IPS DF 19.7 (cell line): ENCODE results near the gene CD48.

ENCODE experiments used
- DNase-seq: peaks from one replicate; pipeline ENCODE4 v3.0.0-alpha.2; 2013; ENCODE audit warnings: low read depth, low spot score

CD48 gene

DNA sequence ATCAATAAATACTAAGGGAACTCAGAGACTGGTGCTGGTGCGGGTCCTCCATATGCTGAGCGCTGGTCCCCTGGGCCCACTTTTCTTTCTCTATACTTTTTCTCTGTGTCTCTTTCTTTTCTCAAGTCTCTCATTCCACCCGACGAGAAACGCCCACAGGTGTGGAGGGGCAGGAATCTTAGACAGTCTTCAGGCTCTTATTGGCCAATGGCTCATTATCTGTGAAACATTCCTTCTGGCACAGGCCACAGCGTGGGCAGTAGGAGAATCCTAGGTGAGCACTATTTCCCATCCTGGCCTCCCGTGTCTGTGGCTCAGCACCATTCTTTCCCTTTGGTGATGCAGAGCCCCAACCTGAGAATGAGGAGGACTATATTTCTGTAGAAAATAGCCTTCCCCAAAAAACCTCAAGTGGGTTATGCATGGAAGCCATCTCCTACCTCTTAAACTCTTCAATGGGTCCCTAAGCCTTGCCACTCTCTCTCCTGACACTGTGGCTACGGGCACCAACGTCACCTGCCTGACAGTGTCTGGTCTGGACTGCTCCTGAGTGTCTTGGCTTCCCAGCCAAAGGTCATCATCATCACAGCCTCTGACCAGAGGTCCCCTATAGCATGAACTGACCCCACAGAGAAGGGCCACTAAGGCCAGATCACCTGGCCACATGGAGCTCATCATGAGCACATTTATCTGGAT is 58.5 kb downstream of the CD48 start:
- DNase-seq = no peak

DNA sequence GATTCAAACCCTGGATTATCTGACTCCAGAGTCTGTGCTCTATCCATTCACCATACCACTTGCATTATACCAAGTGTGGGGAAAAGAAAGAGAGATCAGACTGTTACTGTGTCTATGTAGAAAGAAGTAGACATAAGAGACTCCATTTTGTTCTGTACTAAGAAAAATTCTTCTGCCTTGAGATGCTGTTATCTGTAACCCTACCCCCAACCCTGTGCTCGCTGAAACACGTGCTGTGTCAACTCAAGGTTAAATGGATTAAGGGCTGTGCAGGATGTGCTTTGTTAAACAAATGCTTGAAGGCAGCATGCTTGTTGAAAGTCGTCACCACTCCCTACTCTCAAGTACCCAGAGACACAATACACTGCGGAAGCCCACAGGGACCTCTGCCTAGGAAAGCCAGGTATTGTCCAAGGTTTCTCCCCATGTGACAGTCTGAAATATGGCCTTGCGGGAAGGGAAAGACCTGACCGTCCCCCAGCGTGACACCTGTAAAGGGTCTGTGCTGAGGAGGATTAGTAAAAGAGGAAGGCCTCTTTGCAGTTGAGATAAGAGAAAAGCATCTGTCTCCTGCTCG is 59.5 kb downstream of the CD48 start:
- DNase-seq = peak; percentile 97

DNA sequence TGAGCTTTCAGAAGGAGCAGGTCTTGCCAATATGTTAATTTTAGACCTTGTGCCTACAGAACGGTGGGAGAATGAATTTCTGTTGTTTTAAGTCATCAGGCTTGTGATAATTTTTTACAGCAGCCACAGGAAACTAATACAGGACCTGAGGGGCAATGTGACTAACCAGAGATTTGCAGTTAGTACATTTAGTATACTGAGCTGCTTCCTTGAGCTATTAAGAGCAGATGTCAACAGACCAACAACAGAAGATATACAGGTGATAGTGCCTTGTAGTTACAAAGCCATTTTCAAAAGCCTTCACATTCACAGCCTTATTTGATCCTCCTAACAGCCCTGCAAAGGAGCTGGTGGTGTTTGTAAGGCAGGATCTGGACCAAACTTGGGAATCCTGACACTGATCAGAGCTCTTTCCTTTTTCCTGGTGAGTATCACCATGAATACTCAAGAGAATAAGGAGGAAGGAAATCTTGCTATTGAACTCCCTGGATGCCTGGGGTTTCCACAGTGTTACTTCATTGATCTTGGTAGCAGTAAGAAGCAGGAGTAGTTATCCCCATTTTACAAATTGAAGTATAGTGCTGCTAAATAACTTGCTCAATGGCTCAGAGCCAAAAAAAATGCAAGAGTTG is 60.1 kb downstream of the CD48 start:
- no peak for DNase-seq

DNA sequence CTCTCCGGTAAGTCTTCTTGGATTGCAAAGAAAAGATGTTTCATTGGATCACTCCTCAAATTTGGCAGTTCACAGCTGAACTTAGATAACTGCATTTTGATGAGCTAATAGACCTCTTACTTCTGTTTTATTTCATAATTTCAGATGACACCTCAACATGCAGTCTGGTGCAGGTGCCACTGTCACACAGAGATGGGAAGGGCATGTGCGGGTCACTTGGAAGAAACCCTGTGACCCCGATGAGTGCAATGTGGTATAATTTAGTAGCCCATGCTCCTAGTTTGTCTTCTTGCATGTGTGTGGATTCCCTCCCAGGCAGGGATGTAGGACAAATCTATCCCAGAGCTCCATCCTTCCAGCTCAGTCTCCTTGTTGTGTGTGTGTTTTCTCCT is 64.3 kb downstream of the CD48 start:
- no peak for DNase-seq

DNA sequence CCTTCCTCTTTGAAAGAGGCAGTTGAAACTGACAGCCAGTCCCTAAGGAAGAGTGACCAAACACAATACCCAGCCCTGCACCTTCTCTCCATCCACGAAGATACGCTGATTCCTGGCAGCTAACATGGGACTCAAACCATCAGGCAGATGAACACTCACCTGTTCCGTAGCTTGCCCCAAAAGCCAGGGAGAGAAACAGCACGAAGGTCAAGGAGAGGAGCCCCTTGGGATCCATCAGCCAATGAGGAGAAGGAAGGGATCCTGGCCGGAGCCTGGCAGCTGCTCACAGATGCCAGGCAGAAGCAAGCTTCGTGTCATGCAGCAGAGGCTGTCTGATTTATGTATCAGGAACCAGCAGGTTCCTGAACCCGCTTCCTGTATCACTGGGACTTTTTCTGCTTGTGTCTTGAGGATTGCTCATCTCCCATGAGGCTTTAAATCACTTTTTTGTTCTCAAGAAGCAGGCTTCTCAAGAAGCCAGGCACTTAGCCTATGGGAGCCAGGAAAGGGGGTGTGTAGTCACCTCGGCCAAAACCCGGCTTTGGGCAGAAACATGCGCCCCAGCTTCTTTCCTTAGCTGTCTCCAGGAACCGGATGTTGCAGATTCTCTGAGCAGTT is 64.8 kb downstream of the CD48 start, which contains the start of gene SLAMF1:
Gene SLAMF1 (minus strand): TSS at position 334 of the 618 bp plus-strand sequence. CDS start 99 bp downstream, at position 235.
- no peak for DNase-seq

DNA sequence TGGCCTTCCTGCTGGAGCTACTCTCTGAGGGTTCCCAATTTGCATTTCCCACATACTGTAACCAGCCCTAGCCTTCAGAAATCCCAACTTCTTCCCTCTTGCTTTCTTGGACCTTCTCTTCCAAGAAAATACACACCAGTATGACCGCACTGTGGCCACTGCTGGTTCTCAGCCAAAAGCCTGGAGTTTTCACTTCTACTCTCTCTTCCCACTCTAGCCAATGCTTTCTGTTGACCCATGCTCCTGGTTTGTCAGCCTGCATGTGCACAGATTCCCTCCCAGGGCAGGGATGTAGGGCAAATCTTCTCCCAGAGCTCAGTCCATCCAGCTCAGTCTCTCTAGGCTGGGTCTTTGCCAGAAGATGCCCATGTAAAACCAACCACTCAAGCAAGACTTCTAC is 65.4 kb downstream of the CD48 start:
- no peak for DNase-seq

DNA sequence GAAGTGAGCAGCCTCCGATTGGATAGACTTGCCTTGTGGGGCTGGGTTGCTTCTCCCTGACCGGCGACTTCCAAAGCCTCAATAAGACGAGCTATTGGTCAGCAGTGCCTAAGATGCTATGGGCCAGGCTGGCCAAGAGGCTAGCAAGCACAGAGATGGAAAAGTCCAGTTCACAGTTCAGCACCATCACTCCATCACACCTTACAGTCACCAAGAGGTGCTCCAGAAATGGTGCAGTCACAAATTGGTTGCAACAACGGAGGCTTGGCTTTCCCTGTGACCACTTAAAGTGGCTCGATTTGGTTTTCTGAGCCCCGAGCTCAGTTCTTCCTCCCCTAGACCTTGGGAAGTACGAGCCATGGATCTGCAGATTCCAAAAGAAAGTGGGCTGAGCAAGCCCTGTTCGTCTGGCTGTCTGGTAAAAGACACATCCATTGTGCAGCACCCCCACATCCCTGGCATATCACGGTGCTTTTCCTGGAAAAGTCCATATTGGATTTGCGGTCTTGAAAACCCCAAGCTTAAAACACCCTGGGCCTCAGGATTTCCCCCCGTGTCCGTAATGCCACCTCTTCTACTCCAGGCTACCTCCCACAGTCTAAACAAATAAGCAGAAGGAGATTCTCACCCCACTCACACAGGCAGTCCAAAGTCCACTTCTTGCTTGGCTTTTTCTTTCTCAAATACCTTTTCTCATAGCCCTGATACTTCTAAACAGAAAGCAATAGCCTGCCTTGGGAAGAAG is 66.1 kb downstream of the CD48 start:
- DNase-seq = no peak

DNA sequence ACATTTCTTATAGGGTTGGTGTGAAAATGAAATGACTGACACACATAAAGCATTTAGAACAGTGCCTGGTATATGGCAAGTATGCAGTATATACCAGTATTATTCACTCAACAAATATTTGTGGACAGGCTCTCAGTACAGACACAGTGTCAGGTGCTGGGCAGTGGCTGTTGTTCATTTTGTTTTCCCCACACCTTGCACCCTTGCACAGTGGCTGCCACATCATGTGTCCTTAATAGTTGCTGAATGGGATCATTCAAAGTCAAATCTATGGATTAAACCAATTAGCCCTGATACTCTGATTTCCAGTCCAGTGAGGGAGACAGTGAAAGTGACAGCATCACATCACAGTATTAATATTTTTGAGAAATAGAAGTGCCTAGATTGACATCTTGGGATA is 67.2 kb downstream of the CD48 start:
- DNase-seq = no peak

DNA sequence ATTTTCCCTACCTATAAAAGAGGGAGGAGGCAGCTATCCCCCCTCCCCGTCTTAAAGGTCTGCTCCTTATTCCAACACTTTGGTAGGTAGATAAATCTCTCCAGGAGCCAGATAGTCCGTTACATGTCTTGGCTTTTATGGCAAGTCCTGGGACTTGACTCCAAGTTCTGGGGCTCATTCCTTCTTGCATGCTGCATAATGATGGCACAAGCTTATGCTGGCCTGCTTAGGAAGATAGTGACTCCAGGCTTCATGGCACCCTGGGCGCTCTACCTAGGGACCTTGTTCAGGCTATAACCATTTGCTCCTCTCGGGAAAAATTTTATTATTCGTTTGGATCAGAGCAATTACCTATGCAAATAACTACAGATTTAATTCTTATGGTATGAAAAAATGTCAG is 68.5 kb downstream of the CD48 start:
- DNase-seq = no peak

DNA sequence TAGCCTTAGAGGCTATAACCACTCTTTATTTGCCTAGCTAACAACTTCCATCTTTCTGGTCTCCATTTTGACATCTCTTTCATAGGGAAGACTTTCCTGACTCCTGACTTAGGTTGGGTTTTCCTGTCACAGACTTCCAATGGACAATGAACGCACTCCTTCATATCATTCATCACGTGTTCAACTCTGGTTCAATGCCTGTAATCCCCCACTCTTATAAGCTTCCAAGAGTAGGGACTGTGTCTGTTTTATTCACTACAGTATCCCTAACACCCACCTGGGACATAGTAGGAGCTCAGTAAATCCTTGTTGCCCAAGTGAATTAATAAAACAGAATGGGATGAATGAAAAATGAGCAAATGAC is 69.4 kb downstream of the CD48 start:
- DNase-seq = no peak

DNA sequence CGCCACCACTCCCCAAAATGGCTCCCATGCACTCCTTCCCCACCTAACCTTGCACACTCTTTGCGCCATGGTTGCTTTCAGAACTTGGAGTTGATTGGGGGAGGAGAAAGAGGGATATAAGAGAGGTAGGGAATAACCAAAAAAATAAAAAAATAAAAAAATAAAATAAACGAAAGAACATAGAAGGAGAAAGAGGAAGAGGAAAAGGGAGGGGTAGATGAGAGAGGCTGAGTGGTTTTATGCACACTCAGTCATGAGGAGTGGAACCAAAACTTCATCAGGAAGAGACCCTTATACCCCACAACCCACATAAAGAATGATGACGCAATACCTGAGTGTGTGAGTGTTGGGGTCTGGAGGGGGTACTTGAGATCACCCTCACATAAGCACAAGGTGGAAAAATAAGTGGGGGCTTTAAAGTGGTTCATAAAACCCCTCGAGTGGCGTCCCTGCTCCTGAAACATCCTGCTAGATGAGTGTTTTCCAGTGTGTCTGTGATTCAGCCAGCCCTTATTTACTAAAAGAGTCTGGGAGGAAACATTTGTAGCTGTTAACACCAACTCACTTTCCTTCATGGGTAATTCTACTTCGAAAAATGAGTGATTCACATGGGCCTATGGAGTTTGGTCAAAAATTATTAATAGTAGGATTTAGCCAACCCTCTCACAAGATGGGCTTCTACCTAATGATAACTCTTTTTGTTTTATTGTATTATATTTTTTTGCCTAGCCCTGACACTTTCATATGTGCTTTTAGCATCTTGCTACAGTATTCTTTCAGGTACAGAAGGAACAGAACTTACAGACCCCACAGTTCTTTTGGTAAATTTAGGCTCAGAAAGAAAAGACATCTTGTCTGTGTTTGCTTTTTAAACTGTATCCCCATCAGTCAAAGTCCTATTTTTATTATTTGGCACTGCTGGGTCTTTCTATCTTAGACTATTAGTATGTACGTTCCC is 70.0 kb downstream of the CD48 start:
- DNase-seq = no peak

DNA sequence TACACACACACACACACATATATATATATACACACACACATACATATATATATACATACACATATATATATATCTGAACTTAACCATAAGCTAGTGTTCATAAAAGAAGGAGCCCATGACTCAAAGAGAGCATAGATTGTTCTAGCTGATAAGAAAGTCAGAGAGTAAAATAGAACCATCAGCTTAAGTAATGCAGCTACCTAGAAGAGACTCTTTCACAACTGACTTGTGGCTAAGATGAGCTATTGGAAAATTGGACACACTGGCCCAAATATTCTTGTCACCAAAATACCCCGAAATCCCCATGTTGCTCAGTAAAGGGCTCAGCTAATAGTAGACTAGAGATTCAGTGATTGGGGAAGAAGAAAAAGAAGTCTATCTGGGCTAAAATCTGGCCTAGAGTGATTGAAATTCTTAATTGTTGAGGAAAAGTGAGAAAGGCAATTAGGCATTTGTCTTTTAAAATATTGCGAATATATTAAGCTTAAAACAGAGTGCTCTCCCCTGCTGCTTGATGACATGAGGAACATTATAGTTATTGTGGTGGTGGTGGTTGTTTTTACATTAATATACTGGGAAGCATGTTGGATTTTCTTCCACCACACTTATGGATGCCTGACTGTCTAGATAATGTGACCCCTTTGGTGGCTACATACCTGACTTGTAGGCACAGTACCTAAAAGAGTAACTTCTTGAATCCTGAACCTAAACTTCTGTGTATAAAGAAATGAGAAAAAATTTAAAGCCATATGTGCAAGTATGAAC is 71.1 kb downstream of the CD48 start:
- DNase-seq = no peak

DNA sequence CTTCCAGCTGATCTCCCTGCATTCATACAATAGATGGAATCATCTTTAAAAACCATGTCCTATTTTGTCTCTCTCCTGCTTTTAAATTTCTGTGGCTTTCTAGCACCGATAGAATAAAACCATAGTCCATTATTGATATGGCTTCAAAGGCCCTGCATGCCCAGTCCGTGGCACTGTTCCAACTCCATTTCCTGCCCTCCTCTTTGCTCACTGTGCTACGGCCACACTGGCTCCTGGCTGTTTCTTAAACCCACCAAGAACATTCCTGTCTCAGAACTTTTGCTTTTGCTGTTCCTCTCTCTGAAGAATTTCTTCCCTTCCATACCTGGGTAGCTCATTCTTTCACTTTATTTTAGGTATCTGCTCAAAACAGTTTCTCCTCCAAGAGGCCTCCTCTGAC is 72.0 kb downstream of the CD48 start:
- no peak for DNase-seq

DNA sequence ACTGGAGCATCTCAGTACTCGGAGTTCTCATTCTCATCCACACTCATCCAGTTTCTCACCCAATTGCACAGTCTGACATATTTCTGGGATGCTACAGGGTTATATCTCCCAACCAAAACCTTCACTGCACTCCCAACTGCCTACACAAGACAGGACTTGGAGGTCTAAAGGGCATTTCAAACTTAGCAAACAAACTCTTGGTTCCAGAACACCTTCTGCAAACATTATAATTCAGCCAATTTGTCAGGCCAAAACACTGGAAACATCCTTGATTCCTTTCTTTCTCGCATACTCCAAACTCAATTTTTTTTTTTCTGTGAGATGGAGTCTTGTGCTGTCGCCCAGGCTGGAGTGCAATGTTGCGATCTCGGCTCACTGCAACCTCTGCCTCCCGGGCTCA is 72.7 kb downstream of the CD48 start:
- no peak for DNase-seq

DNA sequence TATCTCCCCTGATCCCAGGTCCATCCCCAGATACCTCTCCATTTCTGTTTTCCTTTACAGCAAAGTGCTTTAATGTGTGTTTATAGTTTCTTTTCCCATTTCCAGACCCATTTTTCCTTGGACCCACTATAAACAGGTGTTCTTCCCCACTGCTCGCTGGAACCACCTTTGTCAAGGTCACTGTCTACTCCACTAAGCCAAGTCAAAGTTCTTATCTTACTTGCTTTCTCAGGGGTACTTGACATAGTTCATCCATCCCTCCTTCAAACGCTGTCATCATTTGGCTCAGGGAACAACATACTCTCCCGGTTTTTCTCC is 73.1 kb downstream of the CD48 start:
- no peak for DNase-seq

DNA sequence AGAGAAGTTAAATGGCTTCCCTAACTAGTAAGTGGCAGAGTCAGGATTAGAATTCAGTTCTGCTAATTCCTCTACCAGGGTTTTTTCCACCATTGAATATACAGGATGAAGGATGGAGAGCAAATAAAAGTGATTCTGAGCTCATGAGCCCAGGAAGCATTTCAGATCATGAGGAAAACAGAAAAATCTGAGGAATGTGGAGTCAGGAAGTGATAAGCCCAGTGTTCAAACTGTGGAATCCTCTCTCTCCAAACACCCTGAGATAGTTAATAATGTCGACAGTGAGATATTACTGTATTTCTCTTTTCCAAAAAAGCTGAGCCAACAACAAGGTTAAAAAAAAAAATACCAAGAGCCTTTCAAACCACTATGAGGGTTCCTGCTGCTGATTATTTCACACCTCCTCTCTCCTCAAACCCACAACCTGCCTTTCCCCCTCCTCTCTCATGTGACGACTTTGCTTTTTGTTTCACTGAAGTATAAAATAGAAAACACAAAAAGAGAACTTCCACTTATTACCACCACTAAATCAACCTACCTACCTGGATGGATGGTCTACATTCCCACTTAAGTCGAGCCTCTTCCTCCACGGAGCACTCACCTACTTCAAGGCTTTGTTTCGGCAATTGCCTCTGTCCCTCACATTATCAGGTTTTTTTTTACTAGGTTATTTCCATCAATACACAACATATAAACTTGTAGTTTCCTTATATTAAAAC is 73.6 kb downstream of the CD48 start:
- DNase-seq = no peak

DNA sequence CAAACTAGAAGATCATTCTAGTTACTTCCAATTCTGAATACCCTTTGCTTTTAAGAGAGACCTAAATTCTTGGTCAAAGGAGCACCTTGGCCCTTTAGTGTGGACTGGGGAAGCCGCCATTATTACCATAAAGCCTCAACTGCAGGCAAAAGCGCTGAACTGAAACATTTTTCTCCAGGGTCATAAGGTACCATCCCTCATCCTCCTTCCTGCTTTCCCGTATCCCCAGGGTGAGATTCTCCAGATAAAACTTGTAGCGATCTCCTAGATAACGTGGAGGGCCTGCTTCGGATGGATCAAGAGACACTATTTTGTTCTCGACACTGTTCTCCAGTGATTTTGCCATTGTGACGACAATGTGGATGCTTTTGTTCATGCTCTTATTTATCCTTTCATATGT is 74.6 kb downstream of the CD48 start:
- DNase-seq = no peak

DNA sequence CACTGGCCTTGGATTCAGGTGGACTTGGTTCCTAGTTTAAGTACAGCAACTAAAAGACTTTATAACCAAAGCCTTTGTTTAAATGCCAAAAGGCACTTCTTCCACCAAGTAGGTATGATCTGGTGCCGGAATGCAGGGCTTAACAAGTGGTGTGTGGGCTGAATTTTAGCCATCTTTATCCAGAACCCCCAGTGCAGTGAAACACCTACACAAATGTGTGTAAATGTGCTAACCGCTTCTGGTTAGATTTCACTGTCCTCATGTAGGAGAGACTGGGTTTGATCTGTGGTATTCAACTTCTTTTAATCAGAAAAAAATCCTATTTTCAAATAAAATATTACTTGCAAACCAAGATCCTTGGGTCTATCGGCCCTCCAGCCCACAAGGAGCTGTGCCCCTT is 75.1 kb downstream of the CD48 start:
- DNase-seq = no peak

DNA sequence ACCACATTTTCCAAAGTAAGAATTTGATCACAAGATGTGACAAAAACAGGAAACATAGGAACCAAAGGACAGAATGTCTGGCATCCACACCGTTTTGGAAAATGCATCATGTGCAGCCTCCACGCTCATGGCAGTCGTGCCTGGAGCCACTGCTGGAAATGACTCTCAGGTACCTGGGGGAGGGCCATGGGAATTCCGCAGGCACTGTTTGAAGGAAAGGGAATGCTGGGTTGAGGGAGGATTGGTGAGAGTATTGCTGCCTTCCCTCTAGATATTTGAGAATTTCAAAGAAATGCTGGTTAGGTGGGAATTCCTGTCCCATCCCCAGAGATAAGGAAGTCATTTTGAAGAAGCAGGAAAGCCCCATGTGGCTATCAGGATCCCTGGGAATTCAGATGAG is 75.5 kb downstream of the CD48 start:
- no peak for DNase-seq
